ENCODE data around the gene PGAP6. TPM values are rescaled to one million over a fixed set of nuclear protein-coding genes. Genes with fewer than 3 reads are reported as not detected.
"Not testable (repeated sequence)": the region's sequence is repeated elsewhere in the genome, so short reads cannot be mapped to it uniquely, and the experiment has no call there.

Gene PGAP6
- total RNA-seq, 1 experiment from 2014 or later, result 34.9 TPM

- DNase-seq (ENCODE audit: low read depth in 1 of 2, low spot score in 2 of 2), result peak in 1 of 2 experiments; percentile 36
- H3K27ac ChIP-seq, result no peak overlapping the region
- H3K27me3 ChIP-seq (replicated peaks), result no peaks in the 10 kb centered on the region
- H3K4me3 ChIP-seq, result peak overlapping the region; percentile 77
- H3K36me3 ChIP-seq, result peaks cover 20% of the 10 kb centered on the region
- H3K9me3 ChIP-seq (replicated peaks), result peaks cover 8% of the 10 kb centered on the region; the same call in 1 of the 2 replicates
- peaks cover 18% of the 10 kb centered on the region for H3K4me1 ChIP-seq (replicated peaks)
These were observed 14.8 kb upstream of the PGAP6 start for GRCh38 chr16:396605-397004.

GRCh38 chr16:396199-396598, 14.4 kb upstream of the PGAP6 start:
- Histone ChIP-seq H3K27me3 (replicated peaks) (no peaks in the 10 kb centered on the region), H3K36me3 (peaks cover 17% of the 10 kb centered on the region), H3K9me3 (replicated peaks) (peaks cover 5% of the 10 kb centered on the region; the same call in 1 of the 2 replicates), H3K27ac (no peak overlapping the region), H3K4me1 (replicated peaks) (peaks cover 18% of the 10 kb centered on the region), H3K4me3 (no peak overlapping the region; the same call in 1 of the 2 replicates)
- DNase-seq (ENCODE audit: low read depth in 1 of 2, low spot score in 2 of 2), result no peak

GRCh38 chr16:392450-393030, 10.8 kb upstream of the PGAP6 start:
- DNase-seq (ENCODE audit: low read depth in 1 of 2, low spot score in 2 of 2), result no peak
- H3K36me3 ChIP-seq, result no peaks in the 10 kb centered on the region
- H3K4me1 ChIP-seq (replicated peaks), result peaks cover 9% of the 10 kb centered on the region
- H3K27me3 ChIP-seq (replicated peaks), result no peaks in the 10 kb centered on the region
- H3K4me3 ChIP-seq, result no peak overlapping the region
- H3K9me3 ChIP-seq (replicated peaks), result peaks cover 4% of the 10 kb centered on the region; the same call in 1 of the 2 replicates
- H3K27ac ChIP-seq, result no peak overlapping the region

GRCh38 chr16:391885-392335, 10.1 kb upstream of the PGAP6 start:
- peaks cover 4% of the 10 kb centered on the region; the same call in 1 of the 2 replicates for H3K9me3 ChIP-seq (replicated peaks)
- DNase-seq (ENCODE audit: low read depth in 1 of 2, low spot score in 2 of 2), result peak; percentile 58 to 79

GRCh38 chr16:389352-389751, 7.6 kb upstream of the PGAP6 start:
- Histone ChIP-seq H3K27ac (no peak overlapping the region), H3K4me1 (replicated peaks) (no peaks in the 10 kb centered on the region), H3K9me3 (replicated peaks) (peaks cover 4% of the 10 kb centered on the region; the same call in 1 of the 2 replicates), H3K27me3 (replicated peaks) (no peaks in the 10 kb centered on the region), H3K4me3 (no peak overlapping the region), H3K36me3 (no peaks in the 10 kb centered on the region)
- DNase-seq (ENCODE audit: low read depth in 1 of 2, low spot score in 2 of 2), result no peak

More at GRCh38 chr16:391885-392335, 10.1 kb upstream of the PGAP6 start:
- H3K4me3 ChIP-seq, result no peak overlapping the region
- peaks cover 9% of the 10 kb centered on the region for H3K4me1 ChIP-seq (replicated peaks)
- no peaks in the 10 kb centered on the region for H3K27me3 ChIP-seq (replicated peaks)
- no peaks in the 10 kb centered on the region for H3K36me3 ChIP-seq
- no peak overlapping the region for H3K27ac ChIP-seq

GRCh38 chr16:387761-388666, 6.2 kb upstream of the PGAP6 start:
- not testable (repeated sequence) for DNase-seq (ENCODE audit: low read depth in 1 of 2, low spot score in 2 of 2); H3K27ac ChIP-seq

GRCh38 chr16:386641-387156, 4.9 kb upstream of the PGAP6 start:
- H3K27ac ChIP-seq, result no peak overlapping the region
- peaks cover 5% of the 10 kb centered on the region for H3K4me1 ChIP-seq (replicated peaks)
- DNase-seq (ENCODE audit: low read depth in 1 of 2, low spot score in 2 of 2), result no peak
- H3K36me3 ChIP-seq, result peaks cover 3% of the 10 kb centered on the region; the same call in 1 of the 2 replicates
- no peaks in the 10 kb centered on the region for H3K9me3 ChIP-seq (replicated peaks)
- no peak overlapping the region for H3K4me3 ChIP-seq
- H3K27me3 ChIP-seq (replicated peaks), result no peaks in the 10 kb centered on the region

More at GRCh38 chr16:387761-388666, 6.2 kb upstream of the PGAP6 start:
- H3K4me3 ChIP-seq; H3K9me3 ChIP-seq (replicated peaks); H3K36me3 ChIP-seq; H3K27me3 ChIP-seq (replicated peaks); H3K4me1 ChIP-seq (replicated peaks): not testable (repeated sequence)

GRCh38 chr16:383326-384051, 1.7 kb upstream of the PGAP6 start:
- Histone ChIP-seq H3K4me3 (no peak overlapping the region), H3K27ac (no peak overlapping the region), H3K9me3 (replicated peaks) (no peaks in the 10 kb centered on the region), H3K27me3 (replicated peaks) (no peaks in the 10 kb centered on the region), H3K4me1 (replicated peaks) (peaks cover 13% of the 10 kb centered on the region), H3K36me3 (peaks cover 18% of the 10 kb centered on the region)
- DNase-seq (ENCODE audit: low read depth in 1 of 2, low spot score in 2 of 2), result no peak

- H3K4me1 ChIP-seq (replicated peaks), result peaks cover 13% of the 10 kb centered on the region
- no peak for DNase-seq (ENCODE audit: low read depth in 1 of 2, low spot score in 2 of 2)
- no peaks in the 10 kb centered on the region for H3K27me3 ChIP-seq (replicated peaks)
- H3K4me3 ChIP-seq, result peak overlapping the region; percentile 66
- H3K27ac ChIP-seq, result 0 out of 2 replicates have a peak overlapping the region, but pooled peaks have one; percentile 18
- peaks cover 34% of the 10 kb centered on the region for H3K36me3 ChIP-seq
- no peaks in the 10 kb centered on the region for H3K9me3 ChIP-seq (replicated peaks)
These were observed 578 bp downstream of the PGAP6 start for GRCh38 chr16:381012-381788.

GRCh38 chr16:380762-381011, 1.1 kb downstream of the PGAP6 start:
- DNase-seq (ENCODE audit: low read depth in 1 of 2, low spot score in 2 of 2), result no peak
- no peaks in the 10 kb centered on the region for H3K27me3 ChIP-seq (replicated peaks)
- H3K36me3 ChIP-seq, result peaks cover 39% of the 10 kb centered on the region
- H3K27ac ChIP-seq, result no peak overlapping the region
- H3K4me1 ChIP-seq (replicated peaks), result peaks cover 13% of the 10 kb centered on the region
- no peaks in the 10 kb centered on the region for H3K9me3 ChIP-seq (replicated peaks)
- H3K4me3 ChIP-seq, result peak overlapping the region; percentile 66

- Histone ChIP-seq H3K9me3 (replicated peaks) (no peaks in the 10 kb centered on the region), H3K27ac (no peak overlapping the region), H3K4me3 (no peak overlapping the region; the same call in 1 of the 2 replicates), H3K27me3 (replicated peaks) (no peaks in the 10 kb centered on the region), H3K36me3 (peaks cover 40% of the 10 kb centered on the region), H3K4me1 (replicated peaks) (peaks cover 13% of the 10 kb centered on the region)
- no peak for DNase-seq (ENCODE audit: low read depth in 1 of 2, low spot score in 2 of 2)
These were observed 1.6 kb downstream of the PGAP6 start for GRCh38 chr16:379961-380761.

GRCh38 chr16:379183-379960, 2.4 kb downstream of the PGAP6 start:
- Histone ChIP-seq H3K27ac (no peak overlapping the region), H3K36me3 (peaks cover 48% of the 10 kb centered on the region), H3K4me1 (replicated peaks) (peaks cover 13% of the 10 kb centered on the region), H3K4me3 (no peak overlapping the region), H3K9me3 (replicated peaks) (no peaks in the 10 kb centered on the region), H3K27me3 (replicated peaks) (no peaks in the 10 kb centered on the region)
- no peak for DNase-seq (ENCODE audit: low read depth in 1 of 2, low spot score in 2 of 2)
